Kidney (tissue), 14 donors: Measurements from ENCODE around the gene ACSM4. TPM values are rescaled to one million over a fixed set of nuclear protein-coding genes. Genes with fewer than 3 reads are reported as not detected.

Experiments
- DNase-seq, 5 donors: peaks; one replicate each; pipeline ENCODE4 v3.0.0-alpha.2; 2013 to 2020
- FAIRE-seq: peaks from 2 replicates; lab custom pipeline; 2012; peaks lifted over from hg19 to GRCh38; lab: Jason Lieb, UNC
- H3K27ac ChIP-seq, 2 donors: one replicate each; pipeline ENCODE4 v1.7.0; 2013; ENCODE audit warnings: low read depth in 2 of 2, low read length in 2 of 2, inconsistent platforms in 1 of 2
- H3K27me3 ChIP-seq: one replicate; pipeline ENCODE4 v1.7.1; 2013; ENCODE audit warnings: low read length, inconsistent platforms; ENCODE audit not compliant: control insufficient read depth, insufficient read depth
- H3K36me3 ChIP-seq, 3 donors: one replicate each; pipeline versions ENCODE4 v1.7.0 to v1.7.1; 2013; ENCODE audit warnings: low read length in 3 of 3, control low read depth in 1 of 3, inconsistent platforms in 1 of 3; ENCODE audit not compliant: insufficient read depth in 3 of 3, control insufficient read depth in 2 of 3
- H3K4me1 ChIP-seq, 3 donors: one replicate each; pipeline versions ENCODE4 v1.7.0 to v1.7.1; 2013; ENCODE audit warnings: low read length in 3 of 3, inconsistent platforms in 1 of 3, low read depth in 1 of 3; ENCODE audit not compliant: control insufficient read depth in 2 of 3, insufficient read depth in 2 of 3
- H3K4me3 ChIP-seq, 3 donors: one replicate each; pipeline versions ENCODE4 v1.7.0 to v1.8.1; 2013; ENCODE audit warnings: low read length in 3 of 3, control low read depth in 1 of 3, inconsistent platforms in 1 of 3
- H3K9ac ChIP-seq, 3 donors: one replicate each; pipeline versions ENCODE4 v1.7.0 to v1.7.1; 2013; ENCODE audit warnings: low read length in 3 of 3, control low read depth in 1 of 3, inconsistent platforms in 1 of 3
- H3K9me3 ChIP-seq, 3 donors: one replicate each; pipeline versions ENCODE4 v1.7.0 to v1.7.1; 2013; ENCODE audit warnings: low read length in 3 of 3, control low read depth in 1 of 3, inconsistent platforms in 1 of 3; ENCODE audit not compliant: control insufficient read depth in 2 of 3, insufficient read depth in 1 of 3
- intact Hi-C: fragments of 100-400 bp; cut with DNase I; formaldehyde crosslinking; loops from one replicate; pipeline ENCODE4 v1.11.1; 2022
- polyA plus RNA-seq: library from polyadenylated mRNA; stranded (reverse); fragments of 350-450 nt; fragmentation: Illumina TruSeq; extraction: RNeasy Lipid Tissue Mini Kit (QIAGEN cat#74804); gene quantifications from one replicate; pipeline ENCODE4 v1.2.3, GENCODE V29; 2014; ENCODE audit warnings: low read depth, low replicate concordance; ENCODE audit not compliant: insufficient read depth
- total RNA-seq: library from RNA; stranded (reverse); fragmentation: NEBNext Ultra II Directional; extraction: Animal tissue kit (Norgen Biotek cat#: 25700); gene quantifications from one replicate; pipeline ENCODE4 v1.2.1, GENCODE V29; 2021
- TF ChIP-seq, protein P1 (sequence below): IDR thresholded peaks from 3 replicates; pipeline ENCODE4 v1.5.1; 2012; ENCODE audit warnings: mild to moderate bottlenecking, moderate library complexity, borderline replicate concordance; ENCODE audit not compliant: insufficient read depth; ENCODE audit errors: extremely low read depth
- donor health status: control.
- donor health status: control.
- donor health status: control.
- donor health status: control.
- donor health status: control.
- donor health status: DM: yes; HTN: yes; CAD: no.
- donor health status: Normal renal cell carcinoma (clear cell type).

The ACSM4 gene
- total and polyA plus RNA-seq, 2 donors from 2014 or later = not detected

DNA sequence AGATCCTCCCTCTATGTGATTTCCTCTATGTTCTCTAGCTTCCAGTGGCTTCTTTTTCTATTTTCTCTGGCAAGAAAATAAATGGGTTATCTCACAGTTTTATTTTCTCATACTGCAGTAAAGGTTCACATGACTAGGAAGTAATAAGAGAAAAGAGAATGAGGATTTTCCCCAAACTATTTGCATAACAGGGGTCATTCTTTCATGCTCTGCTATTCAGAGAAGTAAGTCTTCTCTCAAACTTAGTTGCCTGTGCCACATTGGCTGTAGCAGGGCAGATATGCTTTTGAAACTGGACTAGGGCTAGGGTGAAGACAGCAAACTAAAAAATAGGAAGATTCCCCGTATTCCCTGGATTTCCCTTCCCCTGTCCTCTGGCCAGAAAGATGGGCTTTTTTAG lies 57.4 kb downstream of the ACSM4 start:
- Histone ChIP-seq H3K4me3 (no peak overlapping the region), H3K9ac (no peak overlapping the region), H3K4me1 (no peaks in the 10 kb centered on the region), H3K27ac (no peak overlapping the region), H3K27me3 (no peaks in the 10 kb centered on the region), H3K9me3 (peaks cover 0 to 5% (median 0%) of the 10 kb centered on the region in 3 donors), H3K36me3 (no peaks in the 10 kb centered on the region)
- TF ChIP-seq, protein P1, sequence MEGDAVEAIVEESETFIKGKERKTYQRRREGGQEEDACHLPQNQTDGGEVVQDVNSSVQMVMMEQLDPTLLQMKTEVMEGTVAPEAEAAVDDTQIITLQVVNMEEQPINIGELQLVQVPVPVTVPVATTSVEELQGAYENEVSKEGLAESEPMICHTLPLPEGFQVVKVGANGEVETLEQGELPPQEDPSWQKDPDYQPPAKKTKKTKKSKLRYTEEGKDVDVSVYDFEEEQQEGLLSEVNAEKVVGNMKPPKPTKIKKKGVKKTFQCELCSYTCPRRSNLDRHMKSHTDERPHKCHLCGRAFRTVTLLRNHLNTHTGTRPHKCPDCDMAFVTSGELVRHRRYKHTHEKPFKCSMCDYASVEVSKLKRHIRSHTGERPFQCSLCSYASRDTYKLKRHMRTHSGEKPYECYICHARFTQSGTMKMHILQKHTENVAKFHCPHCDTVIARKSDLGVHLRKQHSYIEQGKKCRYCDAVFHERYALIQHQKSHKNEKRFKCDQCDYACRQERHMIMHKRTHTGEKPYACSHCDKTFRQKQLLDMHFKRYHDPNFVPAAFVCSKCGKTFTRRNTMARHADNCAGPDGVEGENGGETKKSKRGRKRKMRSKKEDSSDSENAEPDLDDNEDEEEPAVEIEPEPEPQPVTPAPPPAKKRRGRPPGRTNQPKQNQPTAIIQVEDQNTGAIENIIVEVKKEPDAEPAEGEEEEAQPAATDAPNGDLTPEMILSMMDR = no peak
- FAIRE-seq (no peak), DNase-seq (no peak)
- intact Hi-C loops = no loop called here

DNA sequence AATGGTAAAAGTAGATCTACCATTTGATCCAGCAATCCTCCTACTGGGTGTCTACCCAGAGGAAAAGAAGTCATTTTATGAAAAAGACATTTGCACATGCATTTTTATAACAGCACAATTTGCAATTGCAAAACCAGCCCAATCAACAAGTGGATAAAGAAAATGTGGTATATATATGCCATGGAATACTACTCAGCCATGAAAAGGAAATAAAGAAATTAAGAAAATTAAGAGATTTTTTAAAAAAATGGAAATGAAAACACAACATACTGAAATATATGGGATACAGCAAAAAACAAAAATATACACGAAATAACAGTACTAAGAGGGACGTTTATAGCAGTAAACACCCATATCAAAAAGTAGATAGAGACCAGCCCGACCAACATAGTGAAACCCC lies 58.9 kb downstream of the ACSM4 start:
- Histone ChIP-seq H3K4me3 (no peak overlapping the region), H3K27me3 (no peaks in the 10 kb centered on the region), H3K9ac (no peak overlapping the region), H3K4me1 (no peaks in the 10 kb centered on the region), H3K9me3 (peaks cover 0 to 5% (median 0%) of the 10 kb centered on the region in 3 donors), H3K36me3 (no peaks in the 10 kb centered on the region), H3K27ac (no peak overlapping the region)
- TF ChIP-seq, protein P1 = no peak
- intact Hi-C loops = no loop called here
- no peak for DNase-seq
- FAIRE-seq = no peak

DNA sequence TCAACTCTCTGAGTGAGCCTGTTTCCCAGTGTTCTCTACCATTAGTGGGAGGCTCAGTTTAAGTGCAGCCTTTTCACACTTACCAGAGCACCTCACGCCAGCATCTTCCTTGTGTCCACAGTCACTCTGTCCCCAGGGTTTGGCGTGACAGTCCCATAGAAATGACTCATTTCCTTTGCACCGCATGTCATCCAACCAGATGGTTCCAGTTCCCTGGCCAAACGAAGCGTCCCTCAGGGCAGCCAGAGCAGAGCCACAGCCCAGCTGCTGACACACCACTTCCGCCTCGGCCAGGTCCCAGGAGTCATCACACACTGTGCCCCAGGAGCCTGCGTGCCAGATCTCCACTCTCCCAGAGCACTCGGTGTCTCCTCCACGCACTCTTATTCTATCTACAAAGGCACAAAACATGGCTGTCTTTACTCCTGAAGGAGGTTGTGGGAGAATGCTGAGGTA lies 65.4 kb downstream of the ACSM4 start:
- DNase-seq (no peak), FAIRE-seq (no peak)
- H3K4me3 ChIP-seq = no peak overlapping the region

More for the DNA sequence above, 65.4 kb downstream of the ACSM4 start:
- Histone ChIP-seq H3K27me3 (no peaks in the 10 kb centered on the region), H3K27ac (no peak overlapping the region), H3K9me3 (no peaks in the 10 kb centered on the region), H3K4me1 (no peaks in the 10 kb centered on the region), H3K9ac (no peak overlapping the region), H3K36me3 (no peaks in the 10 kb centered on the region)
- intact Hi-C loops = no loop called here
- TF ChIP-seq, protein P1 = no peak
